GM12891 (cell line): ENCODE measurements around the gene BICDL1. TPM values are rescaled to one million over a fixed set of nuclear protein-coding genes. Genes with fewer than 3 reads are reported as not detected.

ENCODE experiments used
- DNase-seq: peaks from one replicate; pipeline ENCODE4 v3.0.0; 2011; ENCODE audit warnings: low spot score; ENCODE audit not compliant: insufficient read length
- FAIRE-seq: peaks from 2 replicates; lab custom pipeline; 2011; peaks lifted over from hg19 to GRCh38; lab: Jason Lieb, UNC
- PAX5 ChIP-seq: IDR thresholded peaks from 2 replicates; pipeline ENCODE4 v1.6.1; 2011; ENCODE audit warnings: low read length, moderate library complexity, mild to moderate bottlenecking; ENCODE audit not compliant: insufficient read depth, severe bottlenecking
- POLR2A ChIP-seq: IDR thresholded peaks from 2 replicates; pipeline ENCODE4 v1.6.1; 2011; ENCODE audit warnings: low read depth, low read length, control low read depth
- POLR2AphosphoS5 ChIP-seq: IDR thresholded peaks from 2 replicates; pipeline ENCODE4 v1.6.1; 2011; ENCODE audit warnings: low read depth, low read length, control low read depth
- POU2F2 ChIP-seq: IDR thresholded peaks from 2 replicates; pipeline ENCODE4 v1.6.1; 2011; ENCODE audit warnings: low read depth, mild to moderate bottlenecking, control low read depth, low read length, moderate library complexity
- SPI1 ChIP-seq: IDR thresholded peaks from 2 replicates; pipeline ENCODE4 v1.6.1; 2011; ENCODE audit warnings: low read depth, low read length, control low read depth
- TAF1 ChIP-seq: IDR thresholded peaks from 2 replicates; pipeline ENCODE4 v1.6.1; 2011; ENCODE audit warnings: low read depth, low read length, control low read depth
- polyA plus RNA-seq: library from polyadenylated mRNA; unstranded; fragments of >200 nt; gene quantifications from one replicate; pipeline ENCODE4 v1.2.1, GENCODE V29; 2012; ENCODE audit warnings: low read depth, missing spikeins, inconsistent platforms; ENCODE audit not compliant: missing spikeins

The BICDL1 gene
- 2.0 TPM for polyA plus RNA-seq

GRCh38 chr12:119988472-119989360, at the start of gene BICDL1:
BICDL1 (plus strand) TSS chr12:119989236; CDS start chr12:119989869, 633 bp downstream.
- peak; percentile 100 for FAIRE-seq
- TF ChIP-seq TAF1 (no peak), PAX5 (no peak), POLR2A (no peak), POU2F2 (no peak), SPI1 (peak; percentile 35)
- DNase-seq = peak; percentile 90

GRCh38 chr12:119940897-119941296, 48.1 kb upstream of the BICDL1 start:
- TF ChIP-seq PAX5 = no peak
- no peak for TF ChIP-seq POLR2AphosphoS5
- FAIRE-seq (no peak), DNase-seq (no peak)

GRCh38 chr12:119942386-119942785, 46.6 kb upstream of the BICDL1 start:
- DNase-seq (no peak), FAIRE-seq (no peak)
- TF ChIP-seq TAF1 = no peak
- TF ChIP-seq POLR2A = no peak
- no peak for TF ChIP-seq PAX5
- no peak for TF ChIP-seq POU2F2
- no peak for TF ChIP-seq POLR2AphosphoS5
- no peak for TF ChIP-seq SPI1

GRCh38 chr12:119946213-119946612, 42.8 kb upstream of the BICDL1 start:
- FAIRE-seq (no peak), DNase-seq (no peak)
- TF ChIP-seq TAF1 = no peak

GRCh38 chr12:119949145-119949544, 39.9 kb upstream of the BICDL1 start:
- FAIRE-seq (no peak), DNase-seq (no peak)
- TF ChIP-seq PAX5 (no peak), TAF1 (no peak), POU2F2 (no peak), POLR2A (no peak), SPI1 (no peak), POLR2AphosphoS5 (no peak)

GRCh38 chr12:119949594-119949993, 39.4 kb upstream of the BICDL1 start:
- DNase-seq = no peak
- FAIRE-seq = no peak
- no peak for TF ChIP-seq PAX5
- TF ChIP-seq POU2F2 = no peak
- no peak for TF ChIP-seq TAF1
- no peak for TF ChIP-seq POLR2AphosphoS5
- no peak for TF ChIP-seq SPI1
- no peak for TF ChIP-seq POLR2A

GRCh38 chr12:119956047-119956446, 33.0 kb upstream of the BICDL1 start:
- no peak for DNase-seq

GRCh38 chr12:119957135-119957534, 31.9 kb upstream of the BICDL1 start:
- FAIRE-seq = no peak
- TF ChIP-seq TAF1 (no peak), PAX5 (no peak), SPI1 (no peak), POLR2A (no peak), POLR2AphosphoS5 (no peak), POU2F2 (no peak)

More at GRCh38 chr12:119956047-119956446, 33.0 kb upstream of the BICDL1 start:
- no peak for TF ChIP-seq SPI1
- no peak for TF ChIP-seq POLR2A
- TF ChIP-seq POU2F2 = no peak
- no peak for TF ChIP-seq POLR2AphosphoS5
- no peak for FAIRE-seq

GRCh38 chr12:119959435-119959834, 29.6 kb upstream of the BICDL1 start:
- TF ChIP-seq PAX5 (no peak), SPI1 (no peak), TAF1 (no peak), POU2F2 (no peak), POLR2A (no peak), POLR2AphosphoS5 (no peak)
- no peak for FAIRE-seq

More at GRCh38 chr12:119957135-119957534, 31.9 kb upstream of the BICDL1 start:
- no peak for DNase-seq

GRCh38 chr12:119964123-119964522, 24.9 kb upstream of the BICDL1 start:
- no peak for FAIRE-seq
- no peak for TF ChIP-seq POLR2A
- TF ChIP-seq PAX5 = no peak
- TF ChIP-seq POU2F2 = no peak
- TF ChIP-seq POLR2AphosphoS5 = no peak
- no peak for TF ChIP-seq SPI1
- no peak for DNase-seq

More at GRCh38 chr12:119959435-119959834, 29.6 kb upstream of the BICDL1 start:
- no peak for DNase-seq

GRCh38 chr12:119964929-119965328, 24.1 kb upstream of the BICDL1 start:
- DNase-seq = no peak
- no peak for FAIRE-seq

More at GRCh38 chr12:119964929-119965328, 24.1 kb upstream of the BICDL1 start:
- TF ChIP-seq PAX5 = no peak
- no peak for TF ChIP-seq POLR2AphosphoS5
- no peak for TF ChIP-seq POU2F2
- TF ChIP-seq TAF1 = no peak
- no peak for TF ChIP-seq SPI1
- no peak for TF ChIP-seq POLR2A
